Measurements from ENCODE around the gene AGXT2.
"Not testable (repeated sequence)": the region's sequence is repeated elsewhere in the genome, so short reads cannot be mapped to it uniquely, and the experiment has no call there.

AGXT2 gene

GRCh38 chr5:35015063-35015462 lies 32.7 kb downstream of the AGXT2 start:
- no peak overlapping the region for H3K4me3 ChIP-seq (ENCODE audit: low read depth, low read length)

GRCh38 chr5:35012796-35013195 lies 35.0 kb downstream of the AGXT2 start:
- no peak overlapping the region for H3K4me3 ChIP-seq (ENCODE audit: low read depth, low read length)

GRCh38 chr5:35012365-35012764 lies 35.4 kb downstream of the AGXT2 start:
- no peak overlapping the region for H3K4me3 ChIP-seq (ENCODE audit: low read depth, low read length)

GRCh38 chr5:35010676-35011075 lies 37.1 kb downstream of the AGXT2 start:
- no peak overlapping the region for H3K4me3 ChIP-seq (ENCODE audit: low read depth, low read length)

- H3K4me3 ChIP-seq (ENCODE audit: low read depth, low read length), result no peak overlapping the region
These were observed 38.1 kb downstream of the AGXT2 start for GRCh38 chr5:35009657-35010056.

GRCh38 chr5:35009019-35009418 lies 38.7 kb downstream of the AGXT2 start:
- H3K4me3 ChIP-seq (ENCODE audit: low read depth, low read length), result no peak overlapping the region

GRCh38 chr5:35004771-35005170 lies 43.0 kb downstream of the AGXT2 start:
- no peak overlapping the region for H3K4me3 ChIP-seq (ENCODE audit: low read depth, low read length)

GRCh38 chr5:35004200-35004599 lies 43.5 kb downstream of the AGXT2 start:
- no peak overlapping the region for H3K4me3 ChIP-seq (ENCODE audit: low read depth, low read length)

GRCh38 chr5:35003018-35003957 lies 44.5 kb downstream of the AGXT2 start:
- no peak overlapping the region for H3K4me3 ChIP-seq (ENCODE audit: low read depth, low read length)

GRCh38 chr5:35002459-35002858 lies 45.3 kb downstream of the AGXT2 start:
- H3K4me3 ChIP-seq (ENCODE audit: low read depth, low read length), result no peak overlapping the region

GRCh38 chr5:35001842-35002241 lies 45.9 kb downstream of the AGXT2 start:
- H3K4me3 ChIP-seq (ENCODE audit: low read depth, low read length), result no peak overlapping the region

GRCh38 chr5:34998058-34998789 lies 49.5 kb downstream of the AGXT2 start:
- H3K4me3 ChIP-seq (ENCODE audit: low read depth, low read length), result no peak overlapping the region

- H3K4me3 ChIP-seq (ENCODE audit: low read depth, low read length), result no peak overlapping the region
These were observed 51.5 kb downstream of the AGXT2 start for GRCh38 chr5:34996261-34996660.

GRCh38 chr5:34993951-34994350 lies 53.8 kb downstream of the AGXT2 start:
- H3K4me3 ChIP-seq (ENCODE audit: low read depth, low read length), result no peak overlapping the region

- H3K4me3 ChIP-seq (ENCODE audit: low read depth, low read length), result no peak overlapping the region
These were observed 56.1 kb downstream of the AGXT2 start for GRCh38 chr5:34991486-34992238.

GRCh38 chr5:34986965-34987364 lies 60.8 kb downstream of the AGXT2 start:
- no peak overlapping the region for H3K4me3 ChIP-seq (ENCODE audit: low read depth, low read length)

- no peak overlapping the region for H3K4me3 ChIP-seq (ENCODE audit: low read depth, low read length)
These were observed 64.9 kb downstream of the AGXT2 start for GRCh38 chr5:34982823-34983222.

- H3K4me3 ChIP-seq (ENCODE audit: low read depth, low read length), result no peak overlapping the region
These were observed 69.1 kb downstream of the AGXT2 start for GRCh38 chr5:34978681-34979080.

GRCh38 chr5:34977934-34978613 lies 69.7 kb downstream of the AGXT2 start:
- no peak overlapping the region for H3K4me3 ChIP-seq (ENCODE audit: low read depth, low read length)

- H3K4me3 ChIP-seq (ENCODE audit: low read depth, low read length), result no peak overlapping the region
These were observed 71.4 kb downstream of the AGXT2 start for GRCh38 chr5:34976347-34976746.

- not testable (repeated sequence) for H3K4me3 ChIP-seq (ENCODE audit: low read depth, low read length)
These were observed 76.1 kb downstream of the AGXT2 start for GRCh38 chr5:34971655-34972054.
